Measurements from ENCODE around the gene SMAP1.

SMAP1 gene

DNA sequence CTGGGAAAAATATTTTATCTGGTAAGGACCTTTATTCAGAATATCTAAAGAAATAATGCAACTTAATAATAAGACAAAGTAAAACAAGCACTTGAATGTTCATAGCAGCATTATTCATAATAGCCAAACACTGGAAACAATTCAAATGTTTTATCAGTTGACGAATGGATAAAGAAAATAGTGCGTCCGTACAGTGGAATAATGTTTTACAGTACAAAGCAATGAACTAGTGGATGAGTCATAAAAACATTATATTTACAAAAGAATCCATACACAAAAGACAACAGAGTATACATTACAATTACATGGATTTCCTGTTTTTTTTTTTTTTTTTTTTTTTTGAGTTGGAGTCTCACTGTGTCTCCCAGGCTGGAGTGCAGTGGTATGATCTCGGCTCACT, 12.7 kb downstream of the SMAP1 start:
- DNase-seq (ENCODE audit: low read depth in 1 of 2, low spot score in 1 of 2) = no peak

DNA sequence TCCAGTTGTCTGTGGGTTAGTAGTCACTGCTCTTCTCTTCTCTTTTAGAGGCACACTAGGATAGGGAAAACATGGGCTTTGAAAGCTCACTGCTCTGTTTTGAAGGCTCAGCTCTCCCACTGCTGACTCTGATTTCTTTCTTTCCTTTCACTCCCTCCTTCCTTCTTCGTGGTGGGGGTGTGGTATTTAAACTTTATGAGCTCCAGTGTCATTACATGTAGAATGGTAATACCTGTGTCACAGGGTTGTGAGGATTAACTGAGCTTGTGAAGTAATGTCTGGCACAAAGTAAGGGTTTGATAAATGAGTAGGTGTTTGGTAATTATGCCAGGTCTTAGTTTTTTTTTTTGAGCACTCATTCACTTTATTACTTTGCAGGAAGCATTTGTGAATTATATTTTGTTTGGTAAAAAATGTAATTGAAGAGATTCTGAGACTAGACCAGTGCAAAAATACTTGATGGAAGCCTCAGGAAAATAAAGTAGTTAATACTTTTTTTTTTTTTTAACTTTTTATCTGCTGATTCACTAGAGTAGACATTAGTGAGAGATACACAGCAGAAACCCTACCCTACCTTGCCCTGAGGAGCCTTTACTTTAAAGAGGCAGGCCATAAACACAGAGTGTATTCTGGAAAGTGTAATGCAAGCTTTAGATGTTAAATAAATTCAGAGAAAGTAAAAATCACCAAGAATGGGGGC, 17.3 kb downstream of the SMAP1 start:
- no peak for DNase-seq (ENCODE audit: low read depth in 1 of 2, low spot score in 1 of 2)

GRCh38 chr6:70685494-70686180, 18.0 kb downstream of the SMAP1 start:
- no peak for DNase-seq (ENCODE audit: low read depth in 1 of 2, low spot score in 1 of 2)

GRCh38 chr6:70686548-70687133, 19.0 kb downstream of the SMAP1 start:
- no peak for DNase-seq (ENCODE audit: low read depth in 1 of 2, low spot score in 1 of 2)

- no peak for DNase-seq (ENCODE audit: low read depth in 1 of 2, low spot score in 1 of 2)
Observed at GRCh38 chr6:70693887-70694286, 26.2 kb downstream of the SMAP1 start.

DNA sequence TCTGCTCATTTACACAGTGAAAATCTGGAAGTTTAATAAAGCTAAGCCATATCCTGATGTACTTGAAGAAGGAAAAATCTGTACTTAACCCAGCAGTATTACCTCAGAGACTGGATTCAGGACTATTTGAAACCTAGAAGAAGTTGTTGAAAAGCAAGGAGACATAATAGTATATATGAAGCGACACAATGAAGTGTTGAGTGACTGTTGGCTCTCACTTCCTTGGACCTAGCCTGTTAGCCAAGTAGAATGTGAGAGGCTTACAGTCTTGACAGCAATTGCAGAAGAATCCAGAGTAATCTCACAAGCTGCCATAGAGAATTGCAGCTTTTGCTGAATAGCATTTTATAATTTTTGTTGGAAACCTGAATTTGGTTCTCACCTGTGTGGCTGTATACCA, 26.7 kb downstream of the SMAP1 start:
- DNase-seq (ENCODE audit: low read depth in 1 of 2, low spot score in 1 of 2) = no peak

- no peak for DNase-seq (ENCODE audit: low read depth in 1 of 2, low spot score in 1 of 2)
Observed at GRCh38 chr6:70700922-70701876, 33.5 kb downstream of the SMAP1 start.

DNA sequence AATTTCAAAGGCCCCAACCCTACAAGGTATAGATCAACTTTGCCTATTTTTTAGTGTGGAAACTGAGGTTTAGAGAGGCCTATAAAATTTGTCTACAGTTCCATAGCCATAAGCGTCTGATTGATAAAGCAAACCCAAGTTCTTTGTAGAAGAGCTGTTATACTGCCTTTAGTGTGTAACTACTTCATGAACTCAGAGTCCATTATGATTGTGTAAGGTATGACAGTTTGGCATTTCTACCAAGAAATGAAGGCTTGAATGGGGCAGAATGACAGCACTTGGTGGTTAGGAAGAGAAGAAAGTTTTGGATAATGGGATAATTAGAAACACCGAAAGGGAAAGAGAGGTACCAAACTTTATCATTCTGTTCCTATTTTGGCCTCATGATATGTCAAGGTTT, 38.1 kb downstream of the SMAP1 start:
- no peak for DNase-seq (ENCODE audit: low read depth in 1 of 2, low spot score in 1 of 2)

DNA sequence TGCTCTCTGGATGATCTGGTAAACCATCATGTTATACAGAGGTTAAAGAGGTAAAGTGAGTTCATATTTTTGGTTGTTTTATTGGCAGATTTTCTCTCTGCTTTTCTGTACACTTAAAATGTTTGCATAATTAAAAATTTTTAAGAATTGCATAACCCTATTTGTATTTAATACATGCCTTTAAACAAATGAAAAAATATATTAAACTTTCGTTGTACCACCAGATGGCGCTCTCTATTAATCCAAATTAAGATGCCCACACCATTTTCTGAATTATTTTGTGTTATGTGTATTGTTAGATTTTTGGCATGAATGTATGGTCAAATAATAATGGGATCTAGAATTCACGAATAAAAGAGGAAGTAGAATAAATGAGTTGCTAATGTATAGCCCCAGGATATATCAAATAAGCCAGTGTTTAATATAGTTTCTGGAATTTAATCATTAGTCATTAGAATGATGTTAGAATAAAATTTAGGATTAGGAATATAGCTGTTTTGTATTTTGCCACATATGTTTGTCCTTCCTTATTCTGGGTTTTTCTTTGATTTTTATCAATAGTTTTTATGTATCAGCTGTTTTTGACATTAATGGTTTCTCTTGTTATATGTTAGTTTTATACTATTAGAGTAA, 38.9 kb downstream of the SMAP1 start:
- no peak for DNase-seq (ENCODE audit: low read depth in 1 of 2, low spot score in 1 of 2)

DNA sequence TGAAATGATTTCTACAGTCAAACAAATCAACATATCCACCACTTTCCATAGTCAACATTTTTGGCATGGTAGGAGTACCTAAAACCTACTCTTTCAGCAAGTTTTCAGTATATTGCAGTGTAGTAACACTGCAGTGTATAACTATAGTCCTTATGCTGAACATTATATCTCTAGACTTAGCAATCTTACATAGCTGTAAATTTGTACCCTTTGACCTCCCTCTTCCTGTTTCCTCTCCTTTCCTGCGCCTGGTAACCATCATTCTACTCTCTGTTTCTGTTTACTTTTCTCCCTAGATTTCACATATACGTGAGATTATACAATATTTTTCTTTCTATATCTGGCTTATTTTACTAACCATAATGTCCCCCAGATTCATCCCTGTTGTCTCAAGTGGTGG, 40.2 kb downstream of the SMAP1 start:
- DNase-seq (ENCODE audit: low read depth in 1 of 2, low spot score in 1 of 2) = no peak

DNA sequence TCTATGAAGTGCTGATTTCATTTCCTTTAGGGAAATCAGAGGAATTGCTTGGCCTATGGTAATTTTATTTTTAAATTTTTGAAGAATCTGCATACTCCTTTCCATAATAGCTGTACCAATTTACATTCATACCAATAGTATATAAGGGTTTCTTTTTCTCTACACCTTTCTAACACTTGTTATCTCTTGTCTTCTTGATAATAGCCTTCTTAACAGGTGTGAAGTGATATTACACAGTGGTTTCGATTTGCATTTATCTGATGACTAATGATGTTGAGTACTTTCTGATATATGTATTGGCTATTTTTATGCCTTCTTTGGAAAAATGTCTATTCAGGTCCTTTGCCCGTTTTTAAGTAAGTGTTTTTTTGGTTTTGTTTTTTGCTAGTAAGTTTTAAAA, 40.8 kb downstream of the SMAP1 start:
- DNase-seq (ENCODE audit: low read depth in 1 of 2, low spot score in 1 of 2) = no peak

DNA sequence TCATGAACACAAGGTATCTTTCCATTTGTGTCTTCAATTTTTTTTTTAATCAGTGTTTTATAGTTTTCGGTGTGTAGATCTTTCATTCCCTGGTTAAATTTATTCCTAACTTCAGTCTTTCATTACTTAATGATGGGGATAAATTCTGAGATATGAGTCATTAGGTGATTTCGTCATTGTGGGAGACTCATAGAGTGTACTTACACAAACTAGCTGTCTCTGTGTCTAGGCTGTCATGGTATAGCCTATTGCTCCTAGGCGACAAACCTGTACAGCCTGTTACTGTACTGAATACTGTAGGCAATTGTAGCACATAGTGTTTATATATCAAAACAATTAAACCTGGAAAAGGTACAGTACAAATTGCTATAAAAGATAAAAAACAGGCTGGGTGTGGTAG, 42.1 kb downstream of the SMAP1 start:
- no peak for DNase-seq (ENCODE audit: low read depth in 1 of 2, low spot score in 1 of 2)

- DNase-seq (ENCODE audit: low read depth in 1 of 2, low spot score in 1 of 2) = no peak
Observed at GRCh38 chr6:70714716-70715257, 47.1 kb downstream of the SMAP1 start.

GRCh38 chr6:70717038-70717801, 49.5 kb downstream of the SMAP1 start:
- no peak for DNase-seq (ENCODE audit: low read depth in 1 of 2, low spot score in 1 of 2)

DNA sequence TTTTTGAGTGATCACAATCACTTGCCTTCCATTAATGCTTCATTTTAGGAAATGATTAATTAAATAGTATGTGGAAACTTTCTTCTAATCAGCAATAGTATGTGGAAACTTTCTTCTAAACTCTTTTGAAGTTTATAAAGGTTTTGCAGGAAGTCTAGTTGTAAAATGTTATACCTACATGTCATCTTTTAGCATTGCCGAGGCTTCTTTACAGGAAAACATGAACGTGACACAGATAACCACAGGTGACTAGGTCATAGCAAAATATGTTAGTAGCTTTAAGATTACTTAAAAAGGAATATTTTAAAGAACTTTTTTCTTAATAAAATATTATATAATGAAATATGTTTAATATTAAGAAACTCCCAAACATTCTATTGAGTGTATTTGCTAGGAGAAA, 56.8 kb downstream of the SMAP1 start:
- no peak for DNase-seq (ENCODE audit: low read depth in 1 of 2, low spot score in 1 of 2)

GRCh38 chr6:70725817-70726415, 58.2 kb downstream of the SMAP1 start:
- no peak for DNase-seq (ENCODE audit: low read depth in 1 of 2, low spot score in 1 of 2)

DNA sequence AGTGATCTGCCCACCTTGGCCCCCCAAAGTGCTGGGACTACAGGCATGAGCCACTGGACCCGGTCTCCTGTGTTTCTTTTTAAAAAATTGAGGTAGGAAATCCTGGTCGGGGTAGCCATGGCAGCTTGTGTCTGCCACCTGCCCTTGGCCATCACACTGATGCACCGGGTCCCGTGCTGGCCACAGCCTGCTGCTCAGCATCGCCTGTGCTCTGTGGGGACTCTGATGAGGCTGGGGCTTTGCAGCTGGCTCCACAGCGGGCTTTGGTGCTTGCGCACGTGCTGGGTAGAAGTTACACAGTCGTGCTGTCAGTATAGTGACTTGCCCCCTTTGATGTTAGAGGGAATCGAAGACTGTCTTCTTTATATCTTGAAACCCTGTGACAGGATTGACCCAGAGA, 66.7 kb downstream of the SMAP1 start:
- no peak for DNase-seq (ENCODE audit: low read depth in 1 of 2, low spot score in 1 of 2)

DNA sequence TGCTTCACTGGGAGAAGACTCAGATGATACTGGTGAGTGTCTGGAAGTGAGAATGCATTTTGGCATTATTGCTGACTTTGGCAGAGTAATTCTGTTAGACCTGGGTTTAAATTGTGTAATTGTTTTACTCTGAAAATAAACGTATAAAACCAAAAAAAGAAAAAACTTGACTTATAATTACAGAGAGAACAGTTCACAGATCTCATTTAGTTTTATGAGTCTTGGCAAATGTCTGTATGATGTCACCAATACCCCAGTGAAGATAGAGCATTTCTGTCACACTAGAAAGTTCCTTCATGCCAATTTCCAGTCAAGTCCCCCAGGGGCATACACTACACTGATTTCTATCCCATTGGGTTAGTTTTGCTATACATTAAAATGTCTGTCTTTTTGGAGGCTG, 67.3 kb downstream of the SMAP1 start:
- no peak for DNase-seq (ENCODE audit: low read depth in 1 of 2, low spot score in 1 of 2)

DNA sequence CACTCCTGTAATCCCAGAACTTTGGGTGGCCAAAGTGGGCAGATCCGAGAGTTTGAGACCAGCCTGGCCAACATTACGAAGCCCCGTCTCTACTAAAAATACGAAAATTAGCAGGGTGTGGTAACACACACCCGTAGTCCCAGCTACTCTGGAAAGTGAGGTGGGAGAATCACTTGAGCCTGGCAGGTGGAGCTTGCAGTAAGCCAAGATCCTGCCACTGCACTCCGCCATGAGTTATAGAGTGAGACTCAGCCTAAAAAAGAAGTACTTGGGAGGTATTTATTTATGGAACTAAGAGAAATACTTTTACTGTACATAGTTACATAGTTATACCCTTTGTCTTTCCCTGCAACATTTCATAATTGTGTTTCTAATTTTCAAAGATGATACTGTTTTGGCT, 67.8 kb downstream of the SMAP1 start:
- no peak for DNase-seq (ENCODE audit: low read depth in 1 of 2, low spot score in 1 of 2)

DNA sequence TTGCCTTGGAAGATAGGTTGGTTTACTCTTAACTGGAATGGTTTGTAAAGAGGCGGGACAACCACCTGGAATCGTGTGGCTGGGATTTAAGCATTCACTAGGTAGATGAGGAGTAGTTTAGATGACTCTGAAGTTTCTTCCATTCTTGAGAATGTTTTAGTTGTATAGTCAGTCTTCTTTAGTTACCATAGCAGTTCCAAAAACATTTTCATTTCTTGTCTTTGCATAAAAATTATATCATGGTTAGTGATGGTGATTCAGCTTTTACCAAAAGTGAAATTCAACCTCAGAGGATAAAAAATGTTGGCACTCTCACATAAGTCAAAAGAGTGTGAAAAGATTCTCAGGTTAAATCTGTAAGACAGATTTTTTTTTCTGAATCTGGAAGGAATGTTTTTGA, 70.3 kb downstream of the SMAP1 start:
- DNase-seq (ENCODE audit: low read depth in 1 of 2, low spot score in 1 of 2) = no peak

Measured in stimulated activated CD4-positive, alpha-beta T cell treated with anti-CD3 and anti-CD28 coated beads, Interleukin-15, amount 100 ng/mL, for 1 hour (primary cell).